SU-DHL-6 (cell line): ENCODE data around the gene PINK1.

Source experiments
- H2AFZ ChIP-seq: fragments of 200-600 bp; sonication (generic); 2 replicates; pipeline ENCODE4 v1.6.1; 2014; ENCODE audit warnings: low read depth, mild to moderate bottlenecking, moderate library complexity, mixed read lengths, antibody characterized with exemption, low read length; ENCODE audit not compliant: severe bottlenecking
- H3F3A ChIP-seq: fragments of 200-600 bp; shearing (Covaris generic); 2 replicates; pipeline ENCODE4 v1.6.0; 2016; ENCODE audit warnings: antibody characterized with exemption, mild to moderate bottlenecking; ENCODE audit not compliant: insufficient read depth
- H3K27ac ChIP-seq: fragments of 200-600 bp; sonication (generic); 2 replicates; pipeline ENCODE4 v1.5.1; 2016; ENCODE audit warnings: low read depth, mild to moderate bottlenecking, low read length, moderate library complexity, mixed read lengths
- H3K27me3 ChIP-seq: fragments of 200-600 bp; sonication (generic), shearing (Covaris generic); 2 replicates; pipeline ENCODE4 v1.6.0; 2014; ENCODE audit warnings: mild to moderate bottlenecking, low read length
- H3K36me3 ChIP-seq: fragments of 200-600 bp; sonication (generic); 2 replicates; pipeline ENCODE4 v1.6.1; 2014; ENCODE audit warnings: mild to moderate bottlenecking, low read length, mixed read lengths
- H3K4me2 ChIP-seq: fragments of 300-600, 200-600 bp; shearing (Covaris generic), sonication (generic); 2 replicates; pipeline ENCODE4 v1.6.0; 2014; ENCODE audit warnings: low read length, low read depth, mild to moderate bottlenecking; ENCODE audit not compliant: poor library complexity, severe bottlenecking
- H3K4me3 ChIP-seq: fragments of 200-600 bp; sonication (generic); 2 replicates; pipeline ENCODE4 v1.5.1; 2014; ENCODE audit warnings: antibody characterized with exemption, low read length, mild to moderate bottlenecking, mixed read lengths; ENCODE audit not compliant: insufficient read depth, poor library complexity, severe bottlenecking
- H3K79me2 ChIP-seq: fragments of 200-600 bp; sonication (generic); 2 replicates; pipeline ENCODE4 v1.6.1; 2014; ENCODE audit warnings: mild to moderate bottlenecking, low read length, moderate library complexity; ENCODE audit not compliant: insufficient read depth
- H3K9ac ChIP-seq: fragments of 200-600 bp; sonication (generic); 2 replicates; pipeline ENCODE4 v1.7.0; 2014; ENCODE audit warnings: mild to moderate bottlenecking, low read length
- H3K9me2 ChIP-seq: fragments of 200-600 bp; sonication (generic); replicated peaks from 2 replicates; pipeline ENCODE4 v1.6.1; 2014; ENCODE audit warnings: low read length; ENCODE audit not compliant: insufficient read depth
- H3K9me3 ChIP-seq: fragments of 200-600 bp; sonication (generic); 2 replicates; pipeline ENCODE4 v1.6.1; 2014; ENCODE audit warnings: low read length, mixed read lengths; ENCODE audit not compliant: insufficient read depth
- H4K20me1 ChIP-seq: fragments of 200-600 bp; sonication (generic); 2 replicates; pipeline ENCODE4 v1.6.1; 2014; ENCODE audit warnings: low read depth, mild to moderate bottlenecking, antibody characterized with exemption, low read length, moderate library complexity, mixed read lengths
- EZH2phosphoT487 ChIP-seq: fragments of 200-600 bp; sonication (generic), shearing (Covaris generic); conservative IDR thresholded peaks from 2 replicates; pipeline ENCODE4 v1.6.1; 2018; ENCODE audit warnings: mild to moderate bottlenecking, antibody characterized with exemption, low read length, moderate library complexity, mixed read lengths
- TF ChIP-seq, protein P1 (sequence below): fragments of 200-600 bp; sonication (generic); IDR thresholded peaks from one replicate; pipeline ENCODE4 v1.5.1; 2017; ENCODE audit warnings: antibody characterized with exemption, mild to moderate bottlenecking, low read length, moderate library complexity; ENCODE audit not compliant: insufficient read depth, poor library complexity, severe bottlenecking

PINK1 gene

DNA sequence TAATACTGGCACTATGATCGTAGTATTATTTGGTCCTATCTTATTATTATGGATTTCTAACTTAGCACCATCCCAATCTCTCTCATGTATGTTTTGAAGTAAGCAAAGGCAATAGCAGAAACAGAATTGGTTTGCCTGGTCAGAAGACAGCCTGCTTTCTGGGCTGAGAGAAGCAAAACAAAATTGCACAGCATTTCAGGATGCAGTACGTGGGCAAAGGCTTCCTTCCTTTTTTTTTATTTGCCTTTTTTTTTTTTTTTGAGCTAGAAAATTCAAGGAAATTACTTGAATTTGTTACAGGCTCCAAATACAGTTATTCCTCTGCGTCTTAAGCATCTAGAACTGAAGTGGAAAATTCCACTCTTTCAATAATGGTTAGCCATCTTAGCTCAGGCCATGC is 35.6 kb upstream of the PINK1 start:
- no peaks in the 10 kb centered on the region for H3K27me3 ChIP-seq
- no peaks in the 10 kb centered on the region for H3K36me3 ChIP-seq
- no peak overlapping the region for H3K27ac ChIP-seq
- H2AFZ ChIP-seq = no peak overlapping the region
- H3F3A ChIP-seq = no peaks in the 10 kb centered on the region
- no peak overlapping the region for H3K9ac ChIP-seq
- no peaks in the 10 kb centered on the region for H4K20me1 ChIP-seq
- H3K4me3 ChIP-seq = no peak overlapping the region
- no peaks in the 10 kb centered on the region for H3K9me2 ChIP-seq
- no peaks in the 10 kb centered on the region for H3K9me3 ChIP-seq
- H3K79me2 ChIP-seq = no peaks in the 10 kb centered on the region
- TF ChIP-seq, protein P1, sequence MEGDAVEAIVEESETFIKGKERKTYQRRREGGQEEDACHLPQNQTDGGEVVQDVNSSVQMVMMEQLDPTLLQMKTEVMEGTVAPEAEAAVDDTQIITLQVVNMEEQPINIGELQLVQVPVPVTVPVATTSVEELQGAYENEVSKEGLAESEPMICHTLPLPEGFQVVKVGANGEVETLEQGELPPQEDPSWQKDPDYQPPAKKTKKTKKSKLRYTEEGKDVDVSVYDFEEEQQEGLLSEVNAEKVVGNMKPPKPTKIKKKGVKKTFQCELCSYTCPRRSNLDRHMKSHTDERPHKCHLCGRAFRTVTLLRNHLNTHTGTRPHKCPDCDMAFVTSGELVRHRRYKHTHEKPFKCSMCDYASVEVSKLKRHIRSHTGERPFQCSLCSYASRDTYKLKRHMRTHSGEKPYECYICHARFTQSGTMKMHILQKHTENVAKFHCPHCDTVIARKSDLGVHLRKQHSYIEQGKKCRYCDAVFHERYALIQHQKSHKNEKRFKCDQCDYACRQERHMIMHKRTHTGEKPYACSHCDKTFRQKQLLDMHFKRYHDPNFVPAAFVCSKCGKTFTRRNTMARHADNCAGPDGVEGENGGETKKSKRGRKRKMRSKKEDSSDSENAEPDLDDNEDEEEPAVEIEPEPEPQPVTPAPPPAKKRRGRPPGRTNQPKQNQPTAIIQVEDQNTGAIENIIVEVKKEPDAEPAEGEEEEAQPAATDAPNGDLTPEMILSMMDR = no peak
- no peak for TF ChIP-seq EZH2phosphoT487
- no peak overlapping the region for H3K4me2 ChIP-seq

DNA sequence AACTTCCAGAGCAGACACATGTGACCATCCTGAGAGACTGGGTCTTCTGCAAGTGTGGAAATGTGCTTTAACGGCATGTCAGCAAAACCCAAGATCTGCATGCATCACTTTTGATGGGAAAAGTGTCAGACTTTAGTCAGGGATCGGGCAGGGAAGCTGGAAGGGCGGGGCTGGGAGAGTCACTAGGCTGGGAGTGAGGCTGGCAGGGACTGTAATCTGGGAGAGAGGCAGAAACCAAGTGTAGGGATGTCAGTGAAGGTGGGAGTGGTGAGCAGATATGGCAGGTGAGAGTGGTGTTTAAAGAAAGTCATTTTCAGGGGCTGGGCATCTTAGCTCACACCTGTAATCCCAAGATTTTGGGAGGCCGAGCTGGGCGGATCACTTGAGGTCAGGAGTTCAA is 33.1 kb upstream of the PINK1 start:
- Histone ChIP-seq H3K9ac (no peak overlapping the region), H3K4me3 (no peak overlapping the region), H3K79me2 (no peaks in the 10 kb centered on the region), H3K4me2 (no peak overlapping the region), H3F3A (no peaks in the 10 kb centered on the region), H3K36me3 (no peaks in the 10 kb centered on the region), H3K9me2 (no peaks in the 10 kb centered on the region), H4K20me1 (no peaks in the 10 kb centered on the region), H2AFZ (no peak overlapping the region), H3K27me3 (no peaks in the 10 kb centered on the region), H3K27ac (no peak overlapping the region), H3K9me3 (no peaks in the 10 kb centered on the region)
- no peak for TF ChIP-seq EZH2phosphoT487
- TF ChIP-seq, protein P1 = no peak

DNA sequence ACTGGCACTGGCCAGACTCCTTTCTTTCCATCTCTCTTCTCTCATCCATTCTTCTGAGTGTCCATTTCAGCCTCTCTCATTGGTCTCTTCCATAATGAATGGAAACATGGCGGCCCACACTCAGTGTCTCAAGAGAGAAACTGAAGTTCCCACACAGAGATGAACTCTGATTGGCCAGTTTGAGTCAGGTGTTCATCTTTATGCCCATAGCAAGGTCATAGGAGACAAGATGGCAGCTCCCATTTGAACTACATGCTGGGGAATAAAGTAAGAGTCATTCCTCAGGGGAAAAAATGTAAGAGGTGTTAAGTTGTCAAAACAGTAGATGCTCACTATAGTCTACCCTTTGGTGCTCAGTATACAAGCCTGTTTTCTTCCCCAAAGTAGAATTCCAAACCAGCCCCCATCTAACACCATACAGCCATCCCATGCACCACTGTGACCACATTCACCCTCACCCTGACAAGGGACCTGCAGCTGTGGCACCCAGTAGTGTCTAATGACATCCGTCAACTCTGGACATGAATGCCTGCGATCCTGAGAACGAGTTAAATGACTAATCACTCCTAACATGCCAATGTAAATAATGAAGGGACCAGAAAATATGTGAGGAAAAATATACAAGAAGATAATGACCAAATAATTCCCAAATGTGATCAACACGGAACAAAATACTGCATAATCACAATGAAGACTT is 32.0 kb upstream of the PINK1 start:
- Histone ChIP-seq H4K20me1 (no peaks in the 10 kb centered on the region), H3K9ac (no peak overlapping the region), H3F3A (no peaks in the 10 kb centered on the region), H3K27me3 (no peaks in the 10 kb centered on the region), H3K27ac (no peak overlapping the region), H3K36me3 (no peaks in the 10 kb centered on the region), H3K9me3 (no peaks in the 10 kb centered on the region), H3K9me2 (no peaks in the 10 kb centered on the region), H3K4me2 (no peak overlapping the region), H2AFZ (no peak overlapping the region), H3K79me2 (no peaks in the 10 kb centered on the region), H3K4me3 (no peak overlapping the region)
- TF ChIP-seq, protein P1 = no peak
- no peak for TF ChIP-seq EZH2phosphoT487
